HepG2 (cell line): ENCODE data around the gene PIF1. TPM values are rescaled to one million over a fixed set of nuclear protein-coding genes. Genes with fewer than 3 reads are reported as not detected.

ENCODE experiments used
- ATAC-seq: fragments of 200-7000 bp; cut with Tn5 transposase; 3 replicates; pipeline ENCODE4 v1.9.1; 2020; ENCODE audit warnings: mild to moderate bottlenecking, moderate library complexity
- BruUV-seq: library from RNA; stranded (reverse); fragments of 400-500 nt; replicated peaks from 2 replicates; lab custom pipeline; 2021; lab: Mats Ljungman, UMichigan
- CTCF ChIA-PET: fragments of 300-600 bp; formaldehyde crosslinking; extraction: SDS; loops from one replicate; lab custom pipeline; 2021; ENCODE audit warnings: low total read pairs, inconsistent platforms, low intra/inter-chr PET ratio; lab: Yijun Ruan, JAX
- POLR2A ChIA-PET: fragments of 350-600 bp; sonication (Branson Sonifier 250); formaldehyde crosslinking; loops from one replicate; lab custom pipeline; 2020; ENCODE audit warnings: antibody characterized with exemption, inconsistent platforms; lab: Yijun Ruan, JAX
- DNase-seq: peaks from one replicate; pipeline ENCODE4 v3.0.0-alpha.2; 2015; ENCODE audit warnings: low spot score
- FAIRE-seq: peaks from 3 replicates; lab custom pipeline; 2011; peaks lifted over from hg19 to GRCh38; lab: Jason Lieb, UNC
- H2AFZ ChIP-seq: one replicate; pipeline ENCODE4 v1.6.1; 2011; ENCODE audit warnings: low read length, inconsistent platforms
- H3K27ac ChIP-seq: fragments of 300-600 bp; 3 replicates; pipeline ENCODE4 v1.8.0; 2011; ENCODE audit warnings: mixed run types, mild to moderate bottlenecking, mixed read lengths, low read length, inconsistent platforms; ENCODE audit not compliant: insufficient read depth; ENCODE audit errors: extremely low read length
- H3K27me3 ChIP-seq, 2 experiments: fragments of 200-600 bp in 1 of 2; 2 replicates in 1 of 2; 3 replicates in 1 of 2; pipeline versions ENCODE4 v1.6.0 to v1.8.0; 2011; ENCODE audit warnings: low read length in 2 of 2, mild to moderate bottlenecking in 2 of 2, moderate library complexity in 2 of 2, inconsistent platforms in 1 of 2; ENCODE audit not compliant: insufficient read depth in 2 of 2, control insufficient read depth in 1 of 2
- H3K36me3 ChIP-seq, 2 experiments: fragments of 200-600 bp in 1 of 2; replicated peaks in 1 of 2; 2 replicates in 1 of 2; 3 replicates in 1 of 2; pipeline versions ENCODE4 v1.5.1 to v1.8.0; 2011; ENCODE audit warnings: low read length in 2 of 2, inconsistent platforms in 1 of 2; ENCODE audit not compliant: insufficient read depth in 2 of 2, control insufficient read depth in 1 of 2
- H3K4me1 ChIP-seq: 2 replicates; pipeline ENCODE4 v1.5.1; 2012; ENCODE audit warnings: low read length, inconsistent platforms; ENCODE audit not compliant: insufficient read depth
- H3K4me2 ChIP-seq: 2 replicates; pipeline ENCODE4 v1.6.0; 2011; ENCODE audit warnings: low read depth, low read length, inconsistent platforms
- H3K4me3 ChIP-seq, 3 experiments: fragments of 200-600 bp in 1 of 3; sonication (generic), shearing (Covaris generic) in 1 of 3; replicated peaks in 1 of 3; 2 replicates each; pipeline ENCODE4 v1.5.1; 2011 to 2016; ENCODE audit warnings: low read length in 3 of 3, inconsistent platforms in 2 of 3, low read depth in 2 of 3, mild to moderate bottlenecking in 2 of 3, control low read depth in 1 of 3, mixed read lengths in 1 of 3; ENCODE audit not compliant: insufficient read depth in 1 of 3
- H3K79me2 ChIP-seq: one replicate; pipeline ENCODE4 v1.6.1; 2011; ENCODE audit warnings: low read length, inconsistent platforms; ENCODE audit not compliant: insufficient read depth
- H3K9ac ChIP-seq: 2 replicates; pipeline ENCODE4 v1.6.0; 2011; ENCODE audit warnings: mild to moderate bottlenecking, low read depth, low read length, inconsistent platforms; ENCODE audit not compliant: insufficient read depth
- H3K9me3 ChIP-seq: 2 replicates; pipeline ENCODE4 v1.5.1; 2012; ENCODE audit warnings: mild to moderate bottlenecking, low read length
- H4K20me1 ChIP-seq: 2 replicates; pipeline ENCODE4 v1.6.0; 2011; ENCODE audit warnings: inconsistent platforms, mild to moderate bottlenecking, low read length, moderate library complexity; ENCODE audit not compliant: insufficient read depth
- AHR ChIP-seq: IDR thresholded peaks from 2 replicates; pipeline ENCODE4 v1.6.1; 2018; ENCODE audit warnings: missing genetic modification reagents, missing compliant biosample characterization
- FOSL2 ChIP-seq: sonication (generic); formaldehyde crosslinking; IDR thresholded peaks from 2 replicates; pipeline ENCODE4 v1.4.0; 2020; ENCODE audit warnings: missing genetic modification reagents
- MAFF ChIP-seq: IDR thresholded peaks from 2 replicates; pipeline ENCODE4 v1.6.1; 2011; ENCODE audit warnings: low read depth, low read length, improper control_type of control experiment
- RBM39 ChIP-seq: fragments of 200-400 bp; formaldehyde crosslinking; IDR thresholded peaks from one replicate; pipeline ENCODE4 v1.6.1; 2018; ENCODE audit warnings: antibody characterized with exemption, mild to moderate bottlenecking, low read depth, low read length; ENCODE audit not compliant: poor library complexity, severe bottlenecking
- TCF7 ChIP-seq: sonication (generic); IDR thresholded peaks from 2 replicates; pipeline ENCODE4 v1.6.1; 2016; ENCODE audit warnings: antibody characterized with exemption, low read depth
- ZBTB38 ChIP-seq: sonication (generic); formaldehyde crosslinking; IDR thresholded peaks from 2 replicates; pipeline ENCODE4 v1.5.1; 2020; ENCODE audit warnings: mild to moderate bottlenecking, missing genetic modification reagents
- ZBTB7B ChIP-seq: sonication (generic); formaldehyde crosslinking; IDR thresholded peaks from 2 replicates; pipeline ENCODE4 v1.4.0; 2020; ENCODE audit warnings: missing genetic modification reagents
- ZNF335 ChIP-seq: sonication (generic); formaldehyde crosslinking; IDR thresholded peaks from 2 replicates; pipeline ENCODE4 v1.4.0; 2020; ENCODE audit warnings: missing genetic modification reagents
- ZNF431 ChIP-seq: sonication (generic); formaldehyde crosslinking; IDR thresholded peaks from 2 replicates; pipeline ENCODE4 v1.9.0; 2022; ENCODE audit warnings: missing genetic modification reagents, low read depth, mild to moderate bottlenecking, borderline replicate concordance
- ZNF644 ChIP-seq: IDR thresholded peaks from 2 replicates; pipeline ENCODE4 v1.6.1; 2016; ENCODE audit warnings: low read depth
- ZSCAN25 ChIP-seq: sonication (generic); formaldehyde crosslinking; IDR thresholded peaks from 2 replicates; pipeline ENCODE4 v1.8.0; 2022; ENCODE audit warnings: mild to moderate bottlenecking, missing genetic modification reagents
- ZZZ3 ChIP-seq: sonication (generic); formaldehyde crosslinking; IDR thresholded peaks from 2 replicates; pipeline ENCODE4 v1.4.0; 2020; ENCODE audit warnings: missing genetic modification reagents, mild to moderate bottlenecking, borderline replicate concordance
- WGBS: methylation state at CpG from one replicate; pipeline ENCODE4 v1.1.6; 2017; ENCODE audit warnings: low lambda C conversion rate; 5-methylcytosine and 5-hydroxymethylcytosine counted together
- in situ Hi-C: cut with HindIII; loops from 2 replicates; pipeline ENCODE4 v1.10.0; 2017; ENCODE audit warnings: low pct_unique_long_range_greater_than_20kb; ENCODE audit not compliant: extremely low pct_ligation_motif_present
- intact Hi-C: fragments of 100-400 bp; cut with micrococcal nuclease; formaldehyde crosslinking; loops from one replicate; pipeline ENCODE4 v1.10.0; 2022; ENCODE audit not compliant: unreplicated experiment
- polyA plus RNA-seq, 8 experiments: library from polyadenylated mRNA; depleted of rRNA in 3 of 8; stranded (reverse) in 7 of 8; unstranded in 1 of 8; fragments of >200 nt; fragmentation: Illumina TruSeq in 4 of 8; extraction: Trizol in 4 of 8; gene quantifications; 2 replicates each; pipeline versions ENCODE4 v1.2.1 to v1.2.3, GENCODE V29; 2011 to 2016; ENCODE audit warnings: low read depth in 4 of 8, missing spikeins in 1 of 8, mixed read lengths in 1 of 8; ENCODE audit not compliant: insufficient read depth in 1 of 8
- total RNA-seq, 5 experiments: library from RNA; depleted of rRNA; stranded (reverse); fragments of >200 nt; fragmentation: Illumina TruSeq; extraction: Trizol; gene quantifications; 2 replicates each; pipeline ENCODE4 v1.2.3, GENCODE V29; 2016; ENCODE audit warnings: low read depth in 1 of 5
- TF ChIP-seq, protein P1 (sequence below): IDR thresholded peaks from 2 replicates; pipeline ENCODE4 v1.6.1; 2016; ENCODE audit warnings: mild to moderate bottlenecking
- TF ChIP-seq, protein P2 (sequence below): conservative IDR thresholded peaks from 2 replicates; pipeline ENCODE4 v1.6.1; 2018; ENCODE audit warnings: missing genetic modification reagents
- TF ChIP-seq, protein P3 (sequence below): sonication (generic); formaldehyde crosslinking; IDR thresholded peaks from 2 replicates; pipeline ENCODE4 v1.5.0; 2020; ENCODE audit warnings: missing genetic modification reagents
- TF ChIP-seq, protein P4 (sequence below): IDR thresholded peaks from 2 replicates; pipeline ENCODE4 v1.6.1; 2018; ENCODE audit warnings: missing genetic modification reagents, mild to moderate bottlenecking, missing compliant biosample characterization
- TF ChIP-seq, protein P5 (sequence below): IDR thresholded peaks from 2 replicates; pipeline ENCODE4 v1.6.1; 2016; ENCODE audit warnings: low read depth

PIF1 gene
- total and polyA plus RNA-seq, 2 of the 13 experiments (the other 11 are each of a cell fraction or from before 2014, with no cell fraction given): 18.5 to 19.7 TPM

DNA sequence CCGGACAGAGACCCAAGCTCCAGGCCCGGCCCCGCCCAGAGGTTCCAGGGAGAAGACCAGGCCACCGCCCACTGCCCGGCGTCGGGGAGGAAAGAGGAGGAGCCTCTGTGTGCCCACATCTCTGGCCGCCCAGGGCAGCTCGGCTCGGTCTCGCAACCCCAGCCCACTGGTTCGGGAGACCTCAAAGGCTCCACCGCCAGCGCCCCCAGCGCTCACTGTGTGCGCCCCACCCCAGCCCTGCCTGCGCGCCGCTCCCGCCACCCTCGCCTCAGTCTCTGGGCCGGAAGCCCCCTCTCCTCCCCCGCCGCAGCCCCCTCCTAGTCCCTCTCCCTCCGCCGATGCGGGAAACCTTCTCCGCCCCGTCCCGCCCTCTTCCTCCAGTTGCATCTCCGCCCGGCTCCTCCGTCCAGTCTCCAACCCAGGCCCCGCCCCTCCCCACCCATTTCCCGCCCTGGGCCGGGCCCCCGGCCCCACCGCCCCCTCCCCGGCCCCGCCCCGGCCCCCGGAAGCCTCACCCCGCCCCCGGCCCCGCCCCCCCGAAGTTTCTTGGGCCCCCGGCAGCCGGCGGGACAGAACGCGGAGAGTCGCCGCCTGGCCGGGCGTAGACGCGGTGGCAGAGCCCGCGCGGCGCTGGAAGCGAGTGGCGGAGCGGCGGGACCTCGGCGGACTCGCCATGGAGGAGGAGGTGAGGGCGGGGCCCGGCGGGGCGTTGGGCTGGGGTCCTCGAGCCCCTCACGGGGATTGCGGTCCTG lies 16.1 kb upstream of the PIF1 start, which contains the start of gene PLEKHO2:
Gene PLEKHO2, plus strand, starts transcription at position 572 of the 752 bp plus-strand sequence. Its CDS starts 102 bp downstream, at position 674.
- POLR2A ChIA-PET: interaction anchor here (0.6 to 1.9 kb wide), 9 partner anchors 11 to 675 kb away, joined by 3 to 23 read pairs (median 3); partner anchors contain the start of gene PIF1
- peak within 1 kb of the TSS; percentile 92 for H3K4me2 ChIP-seq
- DNase-seq (peak; percentile 85), ATAC-seq (peak; percentile 89), FAIRE-seq (no peak)
- BruUV-seq: no TSS peak
- no peaks in the 10 kb centered on the region for H4K20me1 ChIP-seq
- H2AFZ ChIP-seq: no peak within 1 kb of the TSS
- H3K4me1 ChIP-seq: peaks cover 46% of the 10 kb centered on the region
- H3K36me3 ChIP-seq: no peaks in the 10 kb centered on the region
- 2% methylated on average over 29 of the region's 75 CpGs for WGBS
- in situ Hi-C loops: no loop called here
- no peaks in the 10 kb centered on the region for H3K79me2 ChIP-seq
- no peaks in the 10 kb centered on the region for H3K9me3 ChIP-seq
- CTCF ChIA-PET: no interaction called here
- peak within 1 kb of the TSS; percentile 80 for H3K9ac ChIP-seq
- intact Hi-C loops: no loop called here
- H3K27me3 ChIP-seq: no peaks in the 10 kb centered on the region
- H3K4me3 ChIP-seq: peak within 1 kb of the TSS; percentile 75 to 92 (median 89)
- peak within 1 kb of the TSS; percentile 52 for H3K27ac ChIP-seq
- TF ChIP-seq MAFF: no peak
- no peak for TF ChIP-seq AHR (CRISPR knock-in tag)
- no peak for TF ChIP-seq ZNF644 (CRISPR knock-in tag)
- peak; percentile 33; the same call in 1 of the 2 replicates for TF ChIP-seq ZSCAN25
- peak; percentile 34 for TF ChIP-seq TCF7
- peak; percentile 48; the same call in 1 of the 2 replicates for TF ChIP-seq ZBTB7B (CRISPR knock-in tag)
- TF ChIP-seq, protein P1, sequence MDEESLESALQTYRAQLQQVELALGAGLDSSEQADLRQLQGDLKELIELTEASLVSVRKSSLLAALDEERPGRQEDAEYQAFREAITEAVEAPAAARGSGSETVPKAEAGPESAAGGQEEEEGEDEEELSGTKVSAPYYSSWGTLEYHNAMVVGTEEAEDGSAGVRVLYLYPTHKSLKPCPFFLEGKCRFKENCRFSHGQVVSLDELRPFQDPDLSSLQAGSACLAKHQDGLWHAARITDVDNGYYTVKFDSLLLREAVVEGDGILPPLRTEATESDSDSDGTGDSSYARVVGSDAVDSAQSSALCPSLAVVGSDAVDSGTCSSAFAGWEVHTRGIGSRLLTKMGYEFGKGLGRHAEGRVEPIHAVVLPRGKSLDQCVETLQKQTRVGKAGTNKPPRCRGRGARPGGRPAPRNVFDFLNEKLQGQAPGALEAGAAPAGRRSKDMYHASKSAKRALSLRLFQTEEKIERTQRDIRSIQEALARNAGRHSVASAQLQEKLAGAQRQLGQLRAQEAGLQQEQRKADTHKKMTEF (CRISPR knock-in tag): peak; percentile 47; the same call in 1 of the 2 replicates
- no peak for TF ChIP-seq ZZZ3 (CRISPR knock-in tag)
- no peak for TF ChIP-seq FOSL2 (CRISPR knock-in tag)
- peak; percentile 83 for TF ChIP-seq RBM39
- TF ChIP-seq, protein P2, sequence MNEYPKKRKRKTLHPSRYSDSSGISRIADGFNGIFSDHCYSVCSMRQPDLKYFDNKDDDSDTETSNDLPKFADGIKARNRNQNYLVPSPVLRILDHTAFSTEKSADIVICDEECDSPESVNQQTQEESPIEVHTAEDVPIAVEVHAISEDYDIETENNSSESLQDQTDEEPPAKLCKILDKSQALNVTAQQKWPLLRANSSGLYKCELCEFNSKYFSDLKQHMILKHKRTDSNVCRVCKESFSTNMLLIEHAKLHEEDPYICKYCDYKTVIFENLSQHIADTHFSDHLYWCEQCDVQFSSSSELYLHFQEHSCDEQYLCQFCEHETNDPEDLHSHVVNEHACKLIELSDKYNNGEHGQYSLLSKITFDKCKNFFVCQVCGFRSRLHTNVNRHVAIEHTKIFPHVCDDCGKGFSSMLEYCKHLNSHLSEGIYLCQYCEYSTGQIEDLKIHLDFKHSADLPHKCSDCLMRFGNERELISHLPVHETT (CRISPR knock-in tag): no peak
- TF ChIP-seq, protein P3, sequence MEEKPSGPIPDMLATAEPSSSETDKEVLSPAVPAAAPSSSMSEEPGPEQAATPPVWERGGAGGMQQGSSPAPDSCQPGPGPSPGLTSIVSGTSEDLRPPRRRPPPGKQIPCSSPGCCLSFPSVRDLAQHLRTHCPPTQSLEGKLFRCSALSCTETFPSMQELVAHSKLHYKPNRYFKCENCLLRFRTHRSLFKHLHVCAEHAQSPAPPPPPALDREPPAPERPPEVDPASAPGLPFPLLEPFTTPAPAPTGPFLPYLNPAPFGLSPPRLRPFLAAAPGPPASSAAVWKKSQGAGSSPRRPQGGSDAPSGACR (CRISPR knock-in tag): no peak
- TF ChIP-seq ZBTB38 (CRISPR knock-in tag): peak; percentile 15; the same call in 1 of the 2 replicates
- TF ChIP-seq, protein P4, sequence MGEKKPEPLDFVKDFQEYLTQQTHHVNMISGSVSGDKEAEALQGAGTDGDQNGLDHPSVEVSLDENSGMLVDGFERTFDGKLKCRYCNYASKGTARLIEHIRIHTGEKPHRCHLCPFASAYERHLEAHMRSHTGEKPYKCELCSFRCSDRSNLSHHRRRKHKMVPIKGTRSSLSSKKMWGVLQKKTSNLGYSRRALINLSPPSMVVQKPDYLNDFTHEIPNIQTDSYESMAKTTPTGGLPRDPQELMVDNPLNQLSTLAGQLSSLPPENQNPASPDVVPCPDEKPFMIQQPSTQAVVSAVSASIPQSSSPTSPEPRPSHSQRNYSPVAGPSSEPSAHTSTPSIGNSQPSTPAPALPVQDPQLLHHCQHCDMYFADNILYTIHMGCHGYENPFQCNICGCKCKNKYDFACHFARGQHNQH: peak; percentile 48; the same call in 1 of the 2 replicates
- TF ChIP-seq, protein P5, sequence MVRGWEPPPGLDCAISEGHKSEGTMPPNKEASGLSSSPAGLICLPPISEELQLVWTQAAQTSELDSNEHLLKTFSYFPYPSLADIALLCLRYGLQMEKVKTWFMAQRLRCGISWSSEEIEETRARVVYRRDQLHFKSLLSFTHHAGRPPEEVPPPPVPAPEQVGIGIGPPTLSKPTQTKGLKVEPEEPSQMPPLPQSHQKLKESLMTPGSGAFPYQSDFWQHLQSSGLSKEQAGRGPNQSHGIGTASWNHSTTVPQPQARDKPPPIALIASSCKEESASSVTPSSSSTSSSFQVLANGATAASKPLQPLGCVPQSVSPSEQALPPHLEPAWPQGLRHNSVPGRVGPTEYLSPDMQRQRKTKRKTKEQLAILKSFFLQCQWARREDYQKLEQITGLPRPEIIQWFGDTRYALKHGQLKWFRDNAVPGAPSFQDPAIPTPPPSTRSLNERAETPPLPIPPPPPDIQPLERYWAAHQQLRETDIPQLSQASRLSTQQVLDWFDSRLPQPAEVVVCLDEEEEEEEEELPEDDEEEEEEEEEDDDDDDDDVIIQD: no peak
- TF ChIP-seq ZNF335 (CRISPR knock-in tag): 0 out of 2 replicates have a peak, but pooled peaks have one; percentile 30
- 0 out of 2 replicates have a peak, but pooled peaks have one; percentile 15 for TF ChIP-seq ZNF431 (CRISPR knock-in tag)
